HG02610 (cell line): Measurements from ENCODE around the gene TSPOAP1.
A peak's percentile ranks its signal among the peaks of the same experiment; 100 is the strongest.

Source experiments
- ATAC-seq: cut with Tn5 transposase; IDR thresholded peaks from one replicate; pipeline ENCODE4 v1.9.1; 2021; ENCODE audit warnings: mild to moderate bottlenecking, moderate library complexity; ENCODE audit not compliant: unreplicated experiment

TSPOAP1 gene

GRCh38 chr17:58328195-58329034 is at the start of gene TSPOAP1:
TSPOAP1 (minus strand) TSS chr17:58328795; CDS start chr17:58327920, 875 bp downstream.
- ATAC-seq, result peak; percentile 24

- no peak for ATAC-seq
Observed at GRCh38 chr17:58377661-58378060, 49.1 kb upstream of the TSPOAP1 start.

- no peak for ATAC-seq
Observed at GRCh38 chr17:58377093-58377601, 48.6 kb upstream of the TSPOAP1 start.

- no peak for ATAC-seq
Observed at GRCh38 chr17:58376472-58377000, 47.9 kb upstream of the TSPOAP1 start.

- ATAC-seq, result no peak
Observed at GRCh38 chr17:58375811-58376210, 47.2 kb upstream of the TSPOAP1 start.

- no peak for ATAC-seq
Observed at GRCh38 chr17:58375256-58375655, 46.7 kb upstream of the TSPOAP1 start.

GRCh38 chr17:58373923-58374322 is 45.3 kb upstream of the TSPOAP1 start:
- ATAC-seq, result no peak

- no peak for ATAC-seq
Observed at GRCh38 chr17:58373003-58373402, 44.4 kb upstream of the TSPOAP1 start.

- no peak for ATAC-seq
Observed at GRCh38 chr17:58371300-58371950, 42.8 kb upstream of the TSPOAP1 start.

GRCh38 chr17:58370716-58371115 is 42.1 kb upstream of the TSPOAP1 start:
- no peak for ATAC-seq

GRCh38 chr17:58370309-58370708 is 41.7 kb upstream of the TSPOAP1 start:
- no peak for ATAC-seq

GRCh38 chr17:58369214-58370031 is 40.8 kb upstream of the TSPOAP1 start:
- ATAC-seq, result no peak

- ATAC-seq, result no peak
Observed at GRCh38 chr17:58368860-58369213, 40.2 kb upstream of the TSPOAP1 start.

GRCh38 chr17:58367461-58367860 is 38.9 kb upstream of the TSPOAP1 start:
- ATAC-seq, result no peak

GRCh38 chr17:58365980-58366595 is 37.5 kb upstream of the TSPOAP1 start:
- ATAC-seq, result no peak

- no peak for ATAC-seq
Observed at GRCh38 chr17:58365185-58365979, 36.8 kb upstream of the TSPOAP1 start.

- no peak for ATAC-seq
Observed at GRCh38 chr17:58364270-58364942, 35.8 kb upstream of the TSPOAP1 start.

- ATAC-seq, result no peak
Observed at GRCh38 chr17:58363457-58364185, 35.0 kb upstream of the TSPOAP1 start.
